Ovary (tissue), 9 donors: Measurements from ENCODE around the gene ZFHX2. TPM values are rescaled to one million over a fixed set of nuclear protein-coding genes. Genes with fewer than 3 reads are reported as not detected.

Source experiments
- DNase-seq, 5 donors: peaks; one replicate each; pipeline ENCODE4 v3.0.0-alpha.2; 2019 to 2020
- H3K27ac ChIP-seq, 2 donors: fragments of 200-600 bp; one replicate each; pipeline versions ENCODE4 v1.5.1 to v1.8.0; 2019 to 2022
- H3K27me3 ChIP-seq: fragments of 200-600 bp; one replicate; pipeline ENCODE4 v1.8.0; 2022
- H3K36me3 ChIP-seq: fragments of 200-600 bp; sonication (generic); one replicate; pipeline ENCODE4 v1.5.1; 2019
- H3K4me1 ChIP-seq: one replicate; pipeline ENCODE4 v1.8.1; 2013; ENCODE audit warnings: mild to moderate bottlenecking, moderate library complexity; ENCODE audit not compliant: insufficient read depth
- H3K4me3 ChIP-seq: fragments of 200-600 bp; sonication (generic); one replicate; pipeline ENCODE4 v1.5.1; 2017
- H3K9me3 ChIP-seq, 2 donors: fragments of 200-600 bp in 1 of 2; sonication (generic) in 1 of 2; one replicate each; pipeline versions ENCODE4 v1.5.1 to v1.8.1; 2013 to 2019; ENCODE audit warnings: mild to moderate bottlenecking in 1 of 2, moderate library complexity in 1 of 2
- EP300 ChIP-seq: sonication (generic); formaldehyde crosslinking; IDR thresholded peaks from one replicate; pipeline ENCODE4 v1.6.1; 2017; ENCODE audit warnings: antibody characterized with exemption
- POLR2A ChIP-seq: fragments of 450-650 bp; IDR thresholded peaks from one replicate; pipeline ENCODE4 v1.6.1; 2017; ENCODE audit warnings: antibody characterized with exemption, mild to moderate bottlenecking, moderate library complexity
- WGBS, 3 donors: extraction: QIAGEN DNeasy Blood & Tissue Kit in 1 of 3; methylation state at CpG; one replicate each; pipeline versions ENCODE4 v1.1.5 to v1.1.7; 2013 to 2017; 5-methylcytosine and 5-hydroxymethylcytosine counted together
- intact Hi-C, 4 donors: fragments of 100-400 bp; cut with DNase I; formaldehyde crosslinking; loops; one replicate each; pipeline versions ENCODE4 v1.11.0 to v1.15.1; 2022 to 2023
- polyA plus RNA-seq, 2 donors: library from polyadenylated mRNA; stranded (reverse); fragments of 200-250 nt in 1 of 2; fragments of 350-450 nt in 1 of 2; fragmentation: Illumina TruSeq in 1 of 2; extraction: RNeasy Lipid Tissue Mini Kit (QIAGEN cat#74804) in 1 of 2; gene quantifications; one replicate each; pipeline ENCODE4 v1.2.3, GENCODE V29; 2013 to 2014
- total RNA-seq, 7 donors: library from RNA; depleted of rRNA in 2 of 7; stranded (reverse); fragments of >200 nt in 2 of 7; fragmentation: NEBNext Ultra II Directional in 3 of 7; extraction: Animal tissue kit (Norgen Biotek cat#: 25700) in 3 of 7; gene quantifications; one replicate each; pipeline versions ENCODE4 v1.1.0 to v1.2.4, GENCODE V29; 2016 to 2023
- TF ChIP-seq, protein P1 (sequence below), 3 donors: fragments of 450-650 bp in 2 of 3; fragments of 200-600 bp in 1 of 3; IDR thresholded peaks; one replicate each; pipeline versions ENCODE4 v1.5.1 to v1.8.0; 2016 to 2022; ENCODE audit warnings: antibody characterized with exemption in 3 of 3, mild to moderate bottlenecking in 1 of 3
- donor health status: DM: no; HTN: no; CAD: no; lungs with moderate emphysema.
- donor health status: DM: no; HTN: no; CAD: no.
- donor health status: Bipolar disorder and iron deficiency.
- donor health status: DM: yes; HTN: yes; CAD: no.
- donor health status: DM: no; HTN: no; CAD: no.
- donor health status: DM: yes; HTN: yes; CAD: no.

The ZFHX2 gene
- total and polyA plus RNA-seq, 9 donors: 0.34 to 2.3 (median 1.1) TPM

DNA sequence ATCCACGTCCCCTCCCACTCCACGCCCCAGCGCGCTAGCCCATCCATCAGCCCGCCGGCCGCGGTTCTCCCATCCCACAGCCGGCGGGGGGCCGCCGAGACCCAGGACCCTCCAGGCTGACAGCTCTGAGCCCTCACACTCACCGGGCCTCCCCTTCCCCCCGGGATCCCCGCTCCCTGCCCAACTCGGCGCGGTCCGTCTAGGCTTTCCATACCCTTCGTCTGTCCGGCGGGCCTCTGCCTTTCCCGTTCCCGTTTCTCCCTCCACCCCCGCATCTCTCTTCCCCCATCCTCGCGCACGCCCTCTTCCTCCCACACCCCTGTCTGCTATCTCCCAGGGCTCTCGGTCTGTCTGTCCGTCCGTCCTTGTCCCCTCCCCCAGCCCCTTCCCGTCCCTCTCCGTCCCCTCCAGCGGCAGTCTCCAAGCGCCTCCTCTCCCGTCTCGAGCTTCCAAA is 726 bp downstream of the ZFHX2 start:
- H3K4me1 ChIP-seq: peaks cover 3% of the 10 kb centered on the region
- 2% methylated on average over 37 of the region's 37 CpGs for WGBS, 3 donors
- peak in 1 of 5 donors; percentile 52 for DNase-seq
- no peaks in the 10 kb centered on the region for H3K36me3 ChIP-seq
- intact Hi-C loops: loop anchor here in 1 of 4 donors (10.0 kb wide), 1 partner anchor 226 kb away; the partner anchor contains the start of gene PABPN1
- TF ChIP-seq, protein P1, sequence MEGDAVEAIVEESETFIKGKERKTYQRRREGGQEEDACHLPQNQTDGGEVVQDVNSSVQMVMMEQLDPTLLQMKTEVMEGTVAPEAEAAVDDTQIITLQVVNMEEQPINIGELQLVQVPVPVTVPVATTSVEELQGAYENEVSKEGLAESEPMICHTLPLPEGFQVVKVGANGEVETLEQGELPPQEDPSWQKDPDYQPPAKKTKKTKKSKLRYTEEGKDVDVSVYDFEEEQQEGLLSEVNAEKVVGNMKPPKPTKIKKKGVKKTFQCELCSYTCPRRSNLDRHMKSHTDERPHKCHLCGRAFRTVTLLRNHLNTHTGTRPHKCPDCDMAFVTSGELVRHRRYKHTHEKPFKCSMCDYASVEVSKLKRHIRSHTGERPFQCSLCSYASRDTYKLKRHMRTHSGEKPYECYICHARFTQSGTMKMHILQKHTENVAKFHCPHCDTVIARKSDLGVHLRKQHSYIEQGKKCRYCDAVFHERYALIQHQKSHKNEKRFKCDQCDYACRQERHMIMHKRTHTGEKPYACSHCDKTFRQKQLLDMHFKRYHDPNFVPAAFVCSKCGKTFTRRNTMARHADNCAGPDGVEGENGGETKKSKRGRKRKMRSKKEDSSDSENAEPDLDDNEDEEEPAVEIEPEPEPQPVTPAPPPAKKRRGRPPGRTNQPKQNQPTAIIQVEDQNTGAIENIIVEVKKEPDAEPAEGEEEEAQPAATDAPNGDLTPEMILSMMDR (IDR thresholded peaks at IDR 0.05): no peak
- TF ChIP-seq POLR2A (no peak), EP300 (no peak)
- H3K9me3 ChIP-seq: no peaks in the 10 kb centered on the region
- peak overlapping the region; percentile 46 for H3K4me3 ChIP-seq
- no peaks in the 10 kb centered on the region for H3K27me3 ChIP-seq
- H3K27ac ChIP-seq: no peak overlapping the region

DNA sequence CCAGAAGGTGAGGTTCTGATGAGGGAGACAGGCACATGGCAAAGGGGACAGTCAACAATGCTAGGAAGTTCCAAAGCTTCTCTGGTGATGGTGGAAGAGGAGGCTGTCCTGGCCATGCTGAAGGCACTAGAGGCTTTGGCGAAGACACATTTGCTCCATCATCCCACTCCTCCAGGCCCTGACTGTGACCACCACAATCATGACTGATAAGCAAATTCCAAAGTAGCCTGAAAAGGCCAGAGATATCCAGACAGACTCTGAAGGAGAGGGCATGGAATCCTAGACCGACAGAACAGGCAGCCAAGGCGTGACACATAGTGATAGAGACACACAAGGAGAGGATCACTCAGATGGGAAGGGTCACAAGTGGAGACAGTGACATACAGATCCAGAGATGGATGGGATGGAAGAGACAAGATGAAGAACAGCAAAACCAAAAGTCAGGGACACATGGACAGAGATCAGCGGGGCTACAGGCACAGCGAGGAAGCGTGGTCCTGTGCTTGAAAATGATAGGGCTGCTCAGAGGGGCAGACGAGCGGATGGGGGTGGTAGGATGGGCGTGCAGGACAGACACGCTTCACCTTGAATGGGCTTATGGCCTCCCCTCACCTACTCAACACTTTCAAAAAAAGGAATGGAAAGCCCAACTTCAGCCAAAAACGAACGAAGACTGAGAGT is 1.3 kb downstream of the ZFHX2 start:
- Histone ChIP-seq H3K4me1 (peaks cover 3% of the 10 kb centered on the region), H3K4me3 (peak overlapping the region; percentile 46), H3K27me3 (no peaks in the 10 kb centered on the region), H3K9me3 (no peaks in the 10 kb centered on the region), H3K27ac (no peak overlapping the region), H3K36me3 (no peaks in the 10 kb centered on the region)
- intact Hi-C loops: loop anchor here in 1 of 4 donors (10.0 kb wide), 1 partner anchor 225 kb away; the partner anchor contains the start of gene PABPN1
- DNase-seq: no peak
- WGBS, 3 donors: 42 to 50% (median 43%) methylated on average over 12 of the region's 12 CpGs
- TF ChIP-seq EP300 (no peak), POLR2A (no peak)
- TF ChIP-seq, protein P1 (IDR thresholded peaks at IDR 0.05): no peak

DNA sequence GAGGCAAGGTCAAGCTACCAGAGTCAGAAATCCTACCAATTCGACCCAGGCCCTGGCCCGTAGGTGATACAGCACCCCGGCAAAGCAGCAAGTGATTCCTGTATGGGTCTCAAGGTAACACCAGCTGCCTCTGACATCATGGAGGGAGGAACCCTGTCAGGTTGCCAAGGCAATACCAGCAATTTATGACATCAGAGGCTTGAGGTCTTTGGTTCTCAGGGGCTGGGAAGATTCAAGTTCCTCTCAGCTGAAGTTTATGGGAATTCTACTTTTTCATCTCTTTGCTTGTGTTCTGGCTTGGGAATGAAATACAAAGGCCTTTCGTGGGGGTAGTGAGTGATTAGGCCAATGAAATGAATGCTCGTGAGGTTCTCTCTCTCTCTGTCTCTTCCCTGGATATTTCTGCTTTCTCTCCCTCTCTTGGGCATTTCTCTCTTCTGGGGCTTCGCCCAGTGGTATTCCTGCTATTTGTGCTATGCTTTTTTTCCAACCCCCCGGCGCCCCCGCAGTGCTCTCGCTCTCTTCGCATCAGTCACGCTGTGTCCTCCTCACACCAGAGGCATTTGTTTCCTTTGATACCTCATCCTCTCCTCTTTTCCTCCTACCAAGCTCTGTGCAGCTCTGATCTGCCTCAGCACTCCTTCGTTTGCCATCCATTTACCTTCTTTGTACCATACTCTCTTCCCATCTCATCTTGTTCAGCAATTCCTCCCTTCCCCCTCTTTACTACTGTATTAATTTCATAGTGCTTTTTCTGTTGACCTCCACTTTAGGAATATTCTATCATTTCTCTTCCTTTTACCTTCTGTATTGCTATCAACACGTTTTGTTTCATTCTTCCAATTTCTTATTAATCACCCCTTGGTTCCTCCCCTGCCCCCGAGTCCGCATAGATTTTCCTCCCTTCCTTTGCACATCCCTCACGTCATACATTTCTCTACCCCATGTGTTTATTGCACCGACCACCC is 2.9 kb downstream of the ZFHX2 start:
- 35 to 41% (median 39%) methylated on average over 18 of the region's 18 CpGs for WGBS, 3 donors
- Histone ChIP-seq H3K4me1 (peaks cover 3% of the 10 kb centered on the region), H3K27ac (no peak overlapping the region), H3K27me3 (no peaks in the 10 kb centered on the region), H3K36me3 (no peaks in the 10 kb centered on the region), H3K4me3 (no peak overlapping the region), H3K9me3 (no peaks in the 10 kb centered on the region)
- no peak for DNase-seq
- TF ChIP-seq EP300: no peak
- TF ChIP-seq, protein P1 (IDR thresholded peaks at IDR 0.05): no peak
- TF ChIP-seq POLR2A: no peak
- intact Hi-C loops: loop anchor here in 1 of 4 donors (5.0 kb wide), 1 partner anchor 71 kb away; no protein-coding TSS in a partner anchor

DNA sequence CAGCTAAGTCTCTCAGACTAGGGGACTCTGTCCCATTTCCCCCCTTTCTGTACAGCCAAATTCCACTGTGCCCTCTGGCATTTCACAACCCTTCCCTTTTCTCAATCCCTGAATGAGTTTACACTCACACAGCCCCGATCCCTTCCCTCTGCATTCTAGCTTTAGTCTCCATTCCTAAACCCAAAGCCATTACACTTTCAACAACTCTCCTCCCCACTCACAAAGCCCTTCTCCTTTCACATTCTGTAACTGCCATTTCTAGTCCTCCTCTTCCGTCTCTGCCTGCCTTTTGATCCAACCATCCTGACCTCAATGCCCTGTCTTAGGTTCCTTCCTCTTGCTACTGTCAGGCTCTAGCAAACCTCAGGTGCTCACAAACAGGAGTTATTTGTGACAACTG is 3.6 kb downstream of the ZFHX2 start:
- TF ChIP-seq EP300: no peak
- TF ChIP-seq POLR2A: no peak
- TF ChIP-seq, protein P1 (IDR thresholded peaks at IDR 0.05): no peak
- no peak for DNase-seq
- intact Hi-C loops: loop anchor here in 1 of 4 donors (5.0 kb wide), 1 partner anchor 71 kb away; no protein-coding TSS in a partner anchor
- Histone ChIP-seq H3K27me3 (no peaks in the 10 kb centered on the region), H3K27ac (no peak overlapping the region), H3K4me3 (no peak overlapping the region), H3K9me3 (no peaks in the 10 kb centered on the region), H3K36me3 (no peaks in the 10 kb centered on the region), H3K4me1 (peaks cover 3% of the 10 kb centered on the region)
- WGBS, 3 donors: 75 to 78% (median 78%) methylated on average over 2 of the region's 2 CpGs
